A673 (cell line): ENCODE results near the gene RBM14. TPM values are rescaled to one million over a fixed set of nuclear protein-coding genes. Genes with fewer than 3 reads are reported as not detected.
A peak's percentile ranks its signal among the peaks of the same experiment; 100 is the strongest.

Experiments
- Bru-seq: library from RNA; stranded (reverse); fragments of 400-500 nt; gene quantifications from one replicate; lab custom pipeline; 2021; lab: Mats Ljungman, UMichigan
- BruChase-seq, 2 experiments: library from RNA; stranded (reverse); fragments of 400-500 nt; gene quantifications; one replicate each; lab custom pipeline; 2021; lab: Mats Ljungman, UMichigan
- BruUV-seq: library from RNA; stranded (reverse); fragments of 400-500 nt; replicated peaks from 2 replicates; lab custom pipeline; 2021; lab: Mats Ljungman, UMichigan
- CTCF ChIA-PET: fragments of 300-600 bp; sonication (Branson Sonifier 250); formaldehyde crosslinking; loops from one replicate; lab custom pipeline; 2022; ENCODE audit warnings: antibody characterized with exemption; lab: Charles Lee
- POLR2A ChIA-PET: fragments of 300-600 bp; sonication (Branson Sonifier 250); formaldehyde crosslinking; loops from one replicate; lab custom pipeline; 2022; ENCODE audit warnings: antibody characterized with exemption; ENCODE audit not compliant: low non-redundant PET; lab: Charles Lee
- DNase-seq: peaks from one replicate; pipeline ENCODE4 v3.0.0-alpha.2; 2015; ENCODE audit warnings: low spot score
- H3K27ac ChIP-seq: fragments of 200-600 bp; sonication (generic); 2 replicates; pipeline ENCODE4 v1.5.1; 2016; ENCODE audit warnings: mixed run types, low read depth, mild to moderate bottlenecking, mixed read lengths, antibody characterized with exemption, low read length; ENCODE audit not compliant: poor library complexity, severe bottlenecking
- H3K27me3 ChIP-seq: fragments of 200-600 bp; sonication (generic); replicated peaks from 2 replicates; pipeline ENCODE4 v1.6.1; 2017; ENCODE audit warnings: mixed run types, low read depth, mild to moderate bottlenecking, mixed read lengths, antibody characterized with exemption, low read length; ENCODE audit not compliant: insufficient read depth, poor library complexity
- H3K36me3 ChIP-seq: fragments of 200-600 bp; sonication (generic); 2 replicates; pipeline ENCODE4 v1.6.1; 2016; ENCODE audit warnings: mixed run types, mild to moderate bottlenecking, mixed read lengths, antibody characterized with exemption, low read length; ENCODE audit not compliant: insufficient read depth, poor library complexity, severe bottlenecking
- H3K4me1 ChIP-seq: fragments of 200-600 bp; sonication (generic); 2 replicates; pipeline ENCODE4 v1.6.1; 2017; ENCODE audit warnings: mixed run types, mild to moderate bottlenecking, mixed read lengths, antibody characterized with exemption, low read length; ENCODE audit not compliant: insufficient read depth, poor library complexity, severe bottlenecking
- H3K4me3 ChIP-seq: fragments of 200-600 bp; sonication (generic); 2 replicates; pipeline ENCODE4 v1.5.1; 2016; ENCODE audit warnings: low read depth, mixed run types, mild to moderate bottlenecking, mixed read lengths, low read length; ENCODE audit not compliant: poor library complexity, severe bottlenecking
- H3K9me3 ChIP-seq: fragments of 200-600 bp; sonication (generic); 2 replicates; pipeline ENCODE4 v1.6.1; 2016; ENCODE audit warnings: mixed run types, low read depth, mild to moderate bottlenecking, mixed read lengths, antibody characterized with exemption, low read length; ENCODE audit not compliant: poor library complexity, severe bottlenecking
- EZH2 ChIP-seq: fragments of 200-600 bp; sonication (generic); IDR thresholded peaks from 2 replicates; pipeline ENCODE4 v1.6.1; 2017; ENCODE audit warnings: borderline replicate concordance, low read depth, mild to moderate bottlenecking, mixed read lengths, antibody characterized with exemption, low read length; ENCODE audit not compliant: poor library complexity, severe bottlenecking
- intact Hi-C: fragments of 100-400 bp; cut with micrococcal nuclease; formaldehyde crosslinking; loops from one replicate; pipeline ENCODE4 v1.10.0; 2022; ENCODE audit not compliant: unreplicated experiment
- long read RNA-seq: library from polyadenylated mRNA; stranded (forward); transcript quantifications from one replicate; pipeline ENCODE4 v2.0.0, GENCODE V29; 2022
- total RNA-seq: library from RNA; stranded (reverse); gene quantifications from 2 replicates; pipeline ENCODE4 v1.2.3, GENCODE V29; 2021
- TF ChIP-seq, protein P1 (sequence below): fragments of 300-800, 200-600 bp; sonication (generic); conservative IDR thresholded peaks from 2 replicates; pipeline ENCODE4 v1.5.1; 2017; ENCODE audit warnings: low read depth, mild to moderate bottlenecking, antibody characterized with exemption, low read length, moderate library complexity, mixed read lengths

Gene RBM14, protein sequence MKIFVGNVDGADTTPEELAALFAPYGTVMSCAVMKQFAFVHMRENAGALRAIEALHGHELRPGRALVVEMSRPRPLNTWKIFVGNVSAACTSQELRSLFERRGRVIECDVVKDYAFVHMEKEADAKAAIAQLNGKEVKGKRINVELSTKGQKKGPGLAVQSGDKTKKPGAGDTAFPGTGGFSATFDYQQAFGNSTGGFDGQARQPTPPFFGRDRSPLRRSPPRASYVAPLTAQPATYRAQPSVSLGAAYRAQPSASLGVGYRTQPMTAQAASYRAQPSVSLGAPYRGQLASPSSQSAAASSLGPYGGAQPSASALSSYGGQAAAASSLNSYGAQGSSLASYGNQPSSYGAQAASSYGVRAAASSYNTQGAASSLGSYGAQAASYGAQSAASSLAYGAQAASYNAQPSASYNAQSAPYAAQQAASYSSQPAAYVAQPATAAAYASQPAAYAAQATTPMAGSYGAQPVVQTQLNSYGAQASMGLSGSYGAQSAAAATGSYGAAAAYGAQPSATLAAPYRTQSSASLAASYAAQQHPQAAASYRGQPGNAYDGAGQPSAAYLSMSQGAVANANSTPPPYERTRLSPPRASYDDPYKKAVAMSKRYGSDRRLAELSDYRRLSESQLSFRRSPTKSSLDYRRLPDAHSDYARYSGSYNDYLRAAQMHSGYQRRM
- 152 and 162 TPM in 2 replicates for total RNA-seq
- percentile 97 among the genes with signal in this experiment for Bru-seq, nascent RNA
- percentile 99 among the genes with signal in this experiment for BruChase-seq, experiment 1, labeled RNA remaining after a 2-hour chase
- BruChase-seq, experiment 2, labeled RNA remaining after a 6-hour chase: percentile 99 among the genes with signal in this experiment
- long read RNA-seq, transcript RBM14-201 (3 exons, 2,828 nt): major isoform, 40 of 50 reads
- long read RNA-seq, partial matches to known transcripts: 9 of 50 reads
- long read RNA-seq, other reads (novel, unspliced or antisense): 1 of 50 reads

DNA sequence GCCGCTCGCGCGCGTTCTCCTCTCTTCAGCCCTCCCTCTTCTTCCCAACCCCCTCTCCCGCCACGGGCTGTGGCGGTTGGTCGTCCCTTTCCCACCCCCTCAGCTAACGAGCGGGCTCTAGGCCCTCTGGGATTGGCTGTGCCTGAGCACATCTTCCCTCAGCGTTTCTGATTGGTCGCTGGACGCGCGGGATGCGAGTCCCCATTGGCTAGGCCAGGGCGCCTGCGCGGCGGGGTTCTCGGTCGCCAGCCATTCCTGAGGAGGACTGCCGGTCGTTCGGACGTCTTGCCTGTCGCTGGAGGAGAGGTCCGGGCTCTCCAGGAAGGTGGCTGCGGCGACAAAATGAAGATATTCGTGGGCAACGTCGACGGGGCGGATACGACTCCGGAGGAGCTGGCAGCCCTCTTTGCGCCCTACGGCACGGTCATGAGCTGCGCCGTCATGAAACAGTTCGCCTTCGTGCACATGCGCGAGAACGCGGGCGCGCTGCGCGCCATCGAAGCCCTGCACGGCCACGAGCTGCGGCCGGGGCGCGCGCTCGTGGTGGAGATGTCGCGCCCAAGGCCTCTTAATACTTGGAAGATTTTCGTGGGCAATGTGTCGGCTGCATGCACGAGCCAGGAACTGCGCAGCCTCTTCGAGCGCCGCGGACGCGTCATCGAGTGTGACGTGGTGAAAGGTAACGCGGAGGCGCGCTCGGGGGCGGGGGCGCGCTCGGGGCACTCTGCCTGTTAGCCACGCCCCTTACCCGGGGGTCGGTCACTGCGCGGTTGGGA, at the start of gene RBM14:
RBM14 (plus strand) TSS at position 252 of the 776 bp plus-strand sequence; CDS start at position 343, 91 bp downstream.
- H3K4me3 ChIP-seq: peak within 1 kb of the TSS; percentile 80
- CTCF ChIA-PET: no interaction called here
- H3K27ac ChIP-seq: peak within 1 kb of the TSS; percentile 94
- no peaks in the 10 kb centered on the region for H3K27me3 ChIP-seq
- no TSS peak for BruUV-seq
- H3K9me3 ChIP-seq: no peaks in the 10 kb centered on the region
- POLR2A ChIA-PET: interaction anchor here (0.6 to 1.0 kb wide), 4 partner anchors 11 to 453 kb away, joined by 4 to 10 read pairs (median 6); no protein-coding TSS in a partner anchor
- intact Hi-C loops: loop anchor here (2.0 kb wide), 1 partner anchor 22 kb away; the partner anchor contains the start of gene RBM4
- H3K4me1 ChIP-seq: peaks cover 22% of the 10 kb centered on the region
- peaks cover 30% of the 10 kb centered on the region for H3K36me3 ChIP-seq
- peak; percentile 100 for DNase-seq
- TF ChIP-seq, protein P1, sequence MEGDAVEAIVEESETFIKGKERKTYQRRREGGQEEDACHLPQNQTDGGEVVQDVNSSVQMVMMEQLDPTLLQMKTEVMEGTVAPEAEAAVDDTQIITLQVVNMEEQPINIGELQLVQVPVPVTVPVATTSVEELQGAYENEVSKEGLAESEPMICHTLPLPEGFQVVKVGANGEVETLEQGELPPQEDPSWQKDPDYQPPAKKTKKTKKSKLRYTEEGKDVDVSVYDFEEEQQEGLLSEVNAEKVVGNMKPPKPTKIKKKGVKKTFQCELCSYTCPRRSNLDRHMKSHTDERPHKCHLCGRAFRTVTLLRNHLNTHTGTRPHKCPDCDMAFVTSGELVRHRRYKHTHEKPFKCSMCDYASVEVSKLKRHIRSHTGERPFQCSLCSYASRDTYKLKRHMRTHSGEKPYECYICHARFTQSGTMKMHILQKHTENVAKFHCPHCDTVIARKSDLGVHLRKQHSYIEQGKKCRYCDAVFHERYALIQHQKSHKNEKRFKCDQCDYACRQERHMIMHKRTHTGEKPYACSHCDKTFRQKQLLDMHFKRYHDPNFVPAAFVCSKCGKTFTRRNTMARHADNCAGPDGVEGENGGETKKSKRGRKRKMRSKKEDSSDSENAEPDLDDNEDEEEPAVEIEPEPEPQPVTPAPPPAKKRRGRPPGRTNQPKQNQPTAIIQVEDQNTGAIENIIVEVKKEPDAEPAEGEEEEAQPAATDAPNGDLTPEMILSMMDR: no peak
- TF ChIP-seq EZH2: no peak

DNA sequence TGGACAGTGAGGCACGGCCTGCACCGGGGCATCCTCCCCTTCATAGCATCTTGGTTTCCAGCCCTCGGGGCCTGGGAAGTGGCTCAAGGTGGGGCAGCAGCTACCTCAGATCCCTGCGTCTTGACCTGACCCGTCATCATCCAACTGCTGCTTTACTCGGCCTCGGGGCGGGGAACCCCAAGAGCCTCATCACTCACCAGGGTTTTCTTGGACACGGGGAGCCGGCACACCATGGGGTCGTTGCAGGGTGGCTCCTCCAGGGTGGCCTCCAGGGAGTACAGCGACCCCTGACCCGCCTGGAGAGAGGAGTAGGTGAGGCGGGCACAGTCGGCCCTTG, 48.7 kb upstream of the RBM14 start:
- CTCF ChIA-PET: no interaction called here
- intact Hi-C loops: no loop called here
- no peaks in the 10 kb centered on the region for H3K27me3 ChIP-seq
- BruUV-seq: no TSS peak
- DNase-seq: no peak
- peaks cover 5% of the 10 kb centered on the region for H3K4me1 ChIP-seq
- no peak for TF ChIP-seq EZH2
- TF ChIP-seq, protein P1: no peak
- H3K4me3 ChIP-seq: peak overlapping the region; percentile 54
- no peaks in the 10 kb centered on the region for H3K36me3 ChIP-seq
- POLR2A ChIA-PET: no interaction called here
- H3K27ac ChIP-seq: no peak overlapping the region
- no peaks in the 10 kb centered on the region for H3K9me3 ChIP-seq
